Measurements from ENCODE around the gene BCAS2.

The BCAS2 gene

DNA sequence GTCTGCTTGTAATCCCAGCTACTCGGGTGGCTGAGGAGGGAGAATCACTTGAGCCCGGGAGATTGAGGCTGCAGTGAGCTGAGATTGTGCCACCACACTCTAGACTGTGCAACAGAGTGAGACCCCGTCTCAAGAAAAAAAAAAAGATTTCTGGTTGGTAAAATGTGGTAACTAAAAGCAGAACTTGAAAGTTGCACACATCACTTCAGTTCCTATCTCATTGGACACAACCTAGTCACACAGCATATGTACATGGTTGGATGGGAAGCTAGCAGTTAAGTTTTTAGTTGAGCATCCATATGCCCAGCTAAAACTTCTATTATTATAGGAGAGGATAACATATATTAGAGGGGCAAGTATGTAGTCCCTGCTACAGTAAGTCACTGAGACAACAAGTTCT, 22.1 kb downstream of the BCAS2 start:
- no peak for TF ChIP-seq MYC (IDR thresholded peaks at IDR 0.05; ENCODE audit: low read depth, low read length)
- TF ChIP-seq, protein P1, sequence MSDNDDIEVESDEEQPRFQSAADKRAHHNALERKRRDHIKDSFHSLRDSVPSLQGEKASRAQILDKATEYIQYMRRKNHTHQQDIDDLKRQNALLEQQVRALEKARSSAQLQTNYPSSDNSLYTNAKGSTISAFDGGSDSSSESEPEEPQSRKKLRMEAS (IDR thresholded peaks at IDR 0.05; ENCODE audit: low read depth, low read length): no peak
- TF ChIP-seq, protein P2, sequence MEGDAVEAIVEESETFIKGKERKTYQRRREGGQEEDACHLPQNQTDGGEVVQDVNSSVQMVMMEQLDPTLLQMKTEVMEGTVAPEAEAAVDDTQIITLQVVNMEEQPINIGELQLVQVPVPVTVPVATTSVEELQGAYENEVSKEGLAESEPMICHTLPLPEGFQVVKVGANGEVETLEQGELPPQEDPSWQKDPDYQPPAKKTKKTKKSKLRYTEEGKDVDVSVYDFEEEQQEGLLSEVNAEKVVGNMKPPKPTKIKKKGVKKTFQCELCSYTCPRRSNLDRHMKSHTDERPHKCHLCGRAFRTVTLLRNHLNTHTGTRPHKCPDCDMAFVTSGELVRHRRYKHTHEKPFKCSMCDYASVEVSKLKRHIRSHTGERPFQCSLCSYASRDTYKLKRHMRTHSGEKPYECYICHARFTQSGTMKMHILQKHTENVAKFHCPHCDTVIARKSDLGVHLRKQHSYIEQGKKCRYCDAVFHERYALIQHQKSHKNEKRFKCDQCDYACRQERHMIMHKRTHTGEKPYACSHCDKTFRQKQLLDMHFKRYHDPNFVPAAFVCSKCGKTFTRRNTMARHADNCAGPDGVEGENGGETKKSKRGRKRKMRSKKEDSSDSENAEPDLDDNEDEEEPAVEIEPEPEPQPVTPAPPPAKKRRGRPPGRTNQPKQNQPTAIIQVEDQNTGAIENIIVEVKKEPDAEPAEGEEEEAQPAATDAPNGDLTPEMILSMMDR (IDR thresholded peaks at IDR 0.05; ENCODE audit: low read depth, low read length): no peak
- TF ChIP-seq POLR2A (IDR thresholded peaks at IDR 0.05; ENCODE audit: extremely low read depth, insufficient read length): no peak
- no peak overlapping the region for H3K4me3 ChIP-seq (ENCODE audit: low read depth, low read length)
- no peak for DNase-seq (ENCODE audit: low read depth)

DNA sequence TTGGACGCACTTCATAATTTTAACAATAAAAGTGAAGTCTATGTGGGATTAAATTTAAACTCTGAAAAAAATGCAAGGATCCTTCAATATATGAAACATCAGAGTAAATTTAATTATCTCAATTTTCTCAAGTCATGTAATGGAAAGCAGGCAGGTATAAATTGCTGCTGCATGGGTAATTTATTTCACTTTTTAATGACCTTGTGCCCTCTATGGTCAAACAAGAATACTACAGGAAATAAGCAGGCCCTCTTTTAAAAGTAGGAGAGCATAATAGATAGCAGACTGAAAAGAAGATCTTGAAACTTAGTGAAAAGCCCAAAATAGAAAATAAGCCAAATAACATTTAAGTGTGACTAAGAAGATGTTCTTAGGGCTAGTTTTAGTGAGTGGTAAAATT, 22.9 kb downstream of the BCAS2 start:
- peak; percentile 31 for DNase-seq (ENCODE audit: low read depth)
- TF ChIP-seq, protein P2 (IDR thresholded peaks at IDR 0.05; ENCODE audit: low read depth, low read length): no peak
- TF ChIP-seq, protein P1 (IDR thresholded peaks at IDR 0.05; ENCODE audit: low read depth, low read length): no peak
- TF ChIP-seq MYC (IDR thresholded peaks at IDR 0.05; ENCODE audit: low read depth, low read length) (no peak), POLR2A (IDR thresholded peaks at IDR 0.05; ENCODE audit: extremely low read depth, insufficient read length) (no peak)
- H3K4me3 ChIP-seq (ENCODE audit: low read depth, low read length): no peak overlapping the region

DNA sequence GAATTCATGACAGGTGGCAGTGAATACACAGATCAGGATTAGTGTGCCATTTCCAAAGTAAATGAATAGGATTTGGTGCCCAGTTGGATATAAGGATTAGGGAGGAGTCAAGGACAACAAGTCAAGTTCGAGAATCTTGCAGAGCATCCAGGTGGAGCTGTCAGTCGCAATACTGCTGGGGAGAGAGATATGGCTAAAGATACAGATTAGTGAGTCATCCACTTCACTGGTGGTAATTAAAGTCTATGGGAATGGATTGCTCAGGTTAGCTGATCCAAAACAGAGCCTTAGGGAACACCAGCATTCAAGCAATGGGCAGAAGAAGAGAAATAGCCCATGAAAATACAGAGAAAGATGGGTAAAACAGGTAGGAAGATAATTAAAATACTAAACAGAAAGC, 26.8 kb downstream of the BCAS2 start:
- TF ChIP-seq POLR2A (IDR thresholded peaks at IDR 0.05; ENCODE audit: extremely low read depth, insufficient read length): no peak
- H3K4me3 ChIP-seq (ENCODE audit: low read depth, low read length): no peak overlapping the region
- DNase-seq (ENCODE audit: low read depth): no peak

DNA sequence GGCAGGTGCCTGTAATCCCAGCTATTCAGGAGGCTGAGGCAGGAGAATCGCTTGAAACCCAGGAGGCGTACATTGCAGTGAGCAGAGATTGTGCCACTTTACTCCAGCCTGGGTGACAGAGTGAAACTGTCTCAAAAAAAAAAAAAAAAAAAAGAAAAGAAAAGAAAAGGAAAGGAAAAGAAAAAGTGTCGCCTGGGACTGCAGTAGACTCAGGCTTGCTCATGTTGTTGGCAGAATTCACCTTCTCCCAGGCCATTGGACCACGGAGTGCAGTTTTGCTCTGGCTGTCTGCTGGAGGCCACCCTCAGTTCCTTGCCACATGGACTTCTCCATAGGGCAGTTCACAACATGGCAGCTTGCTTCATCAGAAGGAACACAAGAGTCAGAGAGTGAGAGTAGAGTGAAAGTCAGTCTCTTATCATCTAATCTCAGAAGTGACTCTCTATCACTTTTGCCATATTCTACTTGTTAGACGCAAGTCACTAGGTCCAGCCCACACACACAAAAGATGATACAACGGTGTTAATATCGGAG, 29.2 kb downstream of the BCAS2 start:
- DNase-seq (ENCODE audit: low read depth): no peak
- TF ChIP-seq, protein P1 (IDR thresholded peaks at IDR 0.05; ENCODE audit: low read depth, low read length): no peak
- TF ChIP-seq, protein P2 (IDR thresholded peaks at IDR 0.05; ENCODE audit: low read depth, low read length): no peak
- no peak for TF ChIP-seq MYC (IDR thresholded peaks at IDR 0.05; ENCODE audit: low read depth, low read length)
- no peak for TF ChIP-seq POLR2A (IDR thresholded peaks at IDR 0.05; ENCODE audit: extremely low read depth, insufficient read length)

DNA sequence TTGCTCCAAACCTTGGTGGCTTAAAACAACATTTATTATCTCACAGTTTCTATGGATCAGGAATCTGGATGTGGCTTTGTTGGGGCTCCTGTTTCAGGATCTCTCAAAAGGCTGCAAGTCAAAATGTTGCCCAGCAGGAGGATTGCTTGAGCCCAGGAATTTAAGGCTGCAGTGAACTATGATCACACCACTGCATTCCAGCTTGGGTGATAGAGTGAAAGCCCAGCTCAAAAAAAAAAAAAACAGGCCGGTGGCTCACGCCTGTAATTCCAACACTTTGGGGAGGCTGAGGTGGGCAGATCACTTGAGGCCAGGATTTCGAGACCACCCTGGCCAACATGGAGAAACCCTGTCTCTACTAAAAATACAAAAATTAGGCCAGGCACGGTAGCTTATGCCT, 30.0 kb downstream of the BCAS2 start:
- DNase-seq (ENCODE audit: low read depth): no peak
- TF ChIP-seq, protein P2 (IDR thresholded peaks at IDR 0.05; ENCODE audit: low read depth, low read length): no peak
- TF ChIP-seq POLR2A (IDR thresholded peaks at IDR 0.05; ENCODE audit: extremely low read depth, insufficient read length): no peak
- TF ChIP-seq, protein P1 (IDR thresholded peaks at IDR 0.05; ENCODE audit: low read depth, low read length): no peak
- no peak for TF ChIP-seq MYC (IDR thresholded peaks at IDR 0.05; ENCODE audit: low read depth, low read length)

More for the DNA sequence above, 29.2 kb downstream of the BCAS2 start:
- H3K4me3 ChIP-seq (ENCODE audit: low read depth, low read length): no peak overlapping the region

DNA sequence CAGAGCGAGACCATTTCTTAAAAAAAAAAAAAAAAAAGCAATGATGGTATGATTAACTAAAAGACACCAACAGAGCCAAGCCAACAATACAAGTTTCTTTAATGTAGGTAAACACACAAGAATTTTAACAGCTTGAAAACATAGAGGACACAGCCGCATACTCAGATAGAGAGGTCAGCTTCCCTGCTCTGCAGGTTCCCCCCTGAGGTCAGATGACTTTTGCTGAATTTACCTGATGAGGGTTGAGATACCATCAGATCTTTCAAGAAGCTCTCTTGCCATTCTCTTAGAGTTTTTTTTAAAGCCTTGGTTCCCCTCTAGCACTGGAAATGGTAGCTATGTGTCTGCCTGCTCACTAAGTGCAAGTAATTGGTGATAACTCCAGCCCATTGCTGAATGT, 31.1 kb downstream of the BCAS2 start:
- TF ChIP-seq, protein P2 (IDR thresholded peaks at IDR 0.05; ENCODE audit: low read depth, low read length): no peak
- TF ChIP-seq MYC (IDR thresholded peaks at IDR 0.05; ENCODE audit: low read depth, low read length) (no peak), POLR2A (IDR thresholded peaks at IDR 0.05; ENCODE audit: extremely low read depth, insufficient read length) (no peak)
- TF ChIP-seq, protein P1 (IDR thresholded peaks at IDR 0.05; ENCODE audit: low read depth, low read length): no peak
- H3K4me3 ChIP-seq (ENCODE audit: low read depth, low read length): no peak overlapping the region
- no peak for DNase-seq (ENCODE audit: low read depth)

More for the DNA sequence above, 30.0 kb downstream of the BCAS2 start:
- H3K4me3 ChIP-seq (ENCODE audit: low read depth, low read length): no peak overlapping the region

Measured in NB4 (cell line).